GM11168 (cell line): Measurements from ENCODE around the gene KRT9.

Experiments
- in situ Hi-C: fragments of 300-500 bp; cut with MboI; formaldehyde crosslinking; loops from one replicate; pipeline ENCODE4 v1.12.0; 2022; ENCODE audit warnings: low sequenced_read_pairs; ENCODE audit not compliant: unreplicated experiment

The KRT9 gene

GRCh38 chr17:41533613-41534012, 38.2 kb downstream of the KRT9 start:
- in situ Hi-C loops, result no loop called here

- in situ Hi-C loops, result no loop called here
Observed at GRCh38 chr17:41532947-41533570, 38.8 kb downstream of the KRT9 start.

- in situ Hi-C loops, result no loop called here
Observed at GRCh38 chr17:41531993-41532392, 39.9 kb downstream of the KRT9 start.

GRCh38 chr17:41530062-41531048, 41.5 kb downstream of the KRT9 start:
- in situ Hi-C loops, result no loop called here

- in situ Hi-C loops, result no loop called here
Observed at GRCh38 chr17:41529491-41529915, 42.4 kb downstream of the KRT9 start.

- in situ Hi-C loops, result no loop called here
Observed at GRCh38 chr17:41528959-41529353, 42.9 kb downstream of the KRT9 start.

- in situ Hi-C loops, result no loop called here
Observed at GRCh38 chr17:41527063-41528023, 44.5 kb downstream of the KRT9 start.

- in situ Hi-C loops, result no loop called here
Observed at GRCh38 chr17:41524261-41524660, 47.6 kb downstream of the KRT9 start.

GRCh38 chr17:41523787-41524186, 48.1 kb downstream of the KRT9 start:
- in situ Hi-C loops, result no loop called here

- in situ Hi-C loops, result no loop called here
Observed at GRCh38 chr17:41523225-41523593, 48.6 kb downstream of the KRT9 start.

- in situ Hi-C loops, result no loop called here
Observed at GRCh38 chr17:41522301-41523224, 49.3 kb downstream of the KRT9 start.

GRCh38 chr17:41521574-41522261, 50.1 kb downstream of the KRT9 start:
- in situ Hi-C loops, result no loop called here

- in situ Hi-C loops, result no loop called here
Observed at GRCh38 chr17:41520821-41521521, 50.9 kb downstream of the KRT9 start.

- in situ Hi-C loops, result no loop called here
Observed at GRCh38 chr17:41519501-41520224, 52.2 kb downstream of the KRT9 start.

GRCh38 chr17:41518789-41519449, 52.9 kb downstream of the KRT9 start, which contains the start of gene KRT15:
Gene KRT15 (minus strand): TSS chr17:41518890. CDS start chr17:41518827, 63 bp downstream.
- in situ Hi-C loops, result no loop called here

- in situ Hi-C loops, result no loop called here
Observed at GRCh38 chr17:41518031-41518430, 53.8 kb downstream of the KRT9 start.

- in situ Hi-C loops, result no loop called here
Observed at GRCh38 chr17:41516830-41517283, 55.0 kb downstream of the KRT9 start.
